Smooth muscle cell (in vitro differentiated cells): Measurements from ENCODE around the gene NPM1. TPM values are rescaled to one million over a fixed set of nuclear protein-coding genes. Genes with fewer than 3 reads are reported as not detected.

Experiments
- DNase-seq: peaks from one replicate; lab custom pipeline; 2025; ENCODE audit not compliant: unreplicated experiment; lab: John Stamatoyannopoulos, UW
- H2AFZ ChIP-seq: fragments of 200-600 bp; sonication (generic); 2 replicates; pipeline ENCODE4 v1.6.0; 2016; ENCODE audit warnings: antibody characterized with exemption, low read depth, mild to moderate bottlenecking
- H3F3A ChIP-seq: fragments of 200-600 bp; sonication (generic); 2 replicates; pipeline ENCODE4 v1.6.0; 2017; ENCODE audit warnings: antibody characterized with exemption, low read depth
- H3K27ac ChIP-seq: fragments of 200-600 bp; sonication (generic); 2 replicates; pipeline ENCODE4 v1.5.1; 2016; ENCODE audit warnings: low read depth, mild to moderate bottlenecking
- H3K27me3 ChIP-seq: fragments of 200-600 bp; sonication (generic); 2 replicates; pipeline ENCODE4 v1.6.1; 2016; ENCODE audit warnings: low read depth, mild to moderate bottlenecking
- H3K36me3 ChIP-seq: fragments of 200-600 bp; sonication (generic); 2 replicates; pipeline ENCODE4 v1.5.1; 2016; ENCODE audit warnings: low read depth
- H3K4me1 ChIP-seq: fragments of 200-600 bp; sonication (generic); 2 replicates; pipeline ENCODE4 v1.5.1; 2016; ENCODE audit warnings: low read depth
- H3K4me2 ChIP-seq: fragments of 200-600 bp; sonication (generic); 2 replicates; pipeline ENCODE4 v1.6.0; 2016; ENCODE audit warnings: mild to moderate bottlenecking
- H3K4me3 ChIP-seq: fragments of 200-600 bp; sonication (generic); 2 replicates; pipeline ENCODE4 v1.5.1; 2016; ENCODE audit warnings: mild to moderate bottlenecking
- H3K79me2 ChIP-seq: fragments of 200-600 bp; sonication (generic); 2 replicates; pipeline ENCODE4 v1.6.0; 2016; ENCODE audit warnings: low read depth, mild to moderate bottlenecking
- H3K9ac ChIP-seq: fragments of 200-600 bp; sonication (generic); 2 replicates; pipeline ENCODE4 v1.6.0; 2016; ENCODE audit warnings: low read depth
- H3K9me3 ChIP-seq: fragments of 200-600 bp; sonication (generic); replicated peaks from 2 replicates; pipeline ENCODE4 v1.5.1; 2016; ENCODE audit warnings: low read depth
- H4K20me1 ChIP-seq: fragments of 200-600 bp; sonication (generic); 2 replicates; pipeline ENCODE4 v1.6.0; 2016; ENCODE audit warnings: low read depth
- CTCF ChIP-seq: fragments of 200-600 bp; sonication (generic); IDR thresholded peaks from 2 replicates; pipeline ENCODE4 v1.5.1; 2017; ENCODE audit warnings: borderline replicate concordance, mild to moderate bottlenecking, antibody characterized with exemption; ENCODE audit not compliant: insufficient read depth, poor library complexity, severe bottlenecking
- WGBS: methylation state at CpG from one replicate; pipeline ENCODE4 v1.1.7; 2016; ENCODE audit warnings: low lambda C conversion rate; 5-methylcytosine and 5-hydroxymethylcytosine counted together
- polyA plus RNA-seq: library from polyadenylated mRNA; unstranded; fragments of >200 nt; fragmentation: Nextera tagmentation; extraction: Ambion mirVana; gene quantifications from 2 replicates; pipeline ENCODE4 v1.2.1, GENCODE V29; 2016
- total RNA-seq: library from RNA; depleted of rRNA; stranded (reverse); fragments of >200 nt; gene quantifications from 2 replicates; pipeline ENCODE4 v1.2.3, GENCODE V29; 2014

NPM1 gene
- total and polyA plus RNA-seq, 2 experiments from 2014 or later, result 330 to 2,459 TPM

GRCh38 chr5:171407234-171407633 is 19.6 kb downstream of the NPM1 start:
- no peaks in the 10 kb centered on the region for H3K27me3 ChIP-seq
- H3K4me1 ChIP-seq, result no peaks in the 10 kb centered on the region
- peaks cover 79% of the 10 kb centered on the region for H4K20me1 ChIP-seq
- H3K4me2 ChIP-seq, result no peak overlapping the region
- no peak for DNase-seq
- no peak overlapping the region for H2AFZ ChIP-seq
- H3K9ac ChIP-seq, result no peak overlapping the region
- H3K36me3 ChIP-seq, result peaks cover 13% of the 10 kb centered on the region
- 91% methylated on average over 4 of the region's 4 CpGs for WGBS
- H3K79me2 ChIP-seq, result peaks cover 57% of the 10 kb centered on the region
- H3K27ac ChIP-seq, result no peak overlapping the region
- H3K4me3 ChIP-seq, result no peak overlapping the region
- H3K9me3 ChIP-seq, result no peaks in the 10 kb centered on the region
- H3F3A ChIP-seq, result peaks cover 28% of the 10 kb centered on the region
- TF ChIP-seq CTCF, result no peak

DNA sequence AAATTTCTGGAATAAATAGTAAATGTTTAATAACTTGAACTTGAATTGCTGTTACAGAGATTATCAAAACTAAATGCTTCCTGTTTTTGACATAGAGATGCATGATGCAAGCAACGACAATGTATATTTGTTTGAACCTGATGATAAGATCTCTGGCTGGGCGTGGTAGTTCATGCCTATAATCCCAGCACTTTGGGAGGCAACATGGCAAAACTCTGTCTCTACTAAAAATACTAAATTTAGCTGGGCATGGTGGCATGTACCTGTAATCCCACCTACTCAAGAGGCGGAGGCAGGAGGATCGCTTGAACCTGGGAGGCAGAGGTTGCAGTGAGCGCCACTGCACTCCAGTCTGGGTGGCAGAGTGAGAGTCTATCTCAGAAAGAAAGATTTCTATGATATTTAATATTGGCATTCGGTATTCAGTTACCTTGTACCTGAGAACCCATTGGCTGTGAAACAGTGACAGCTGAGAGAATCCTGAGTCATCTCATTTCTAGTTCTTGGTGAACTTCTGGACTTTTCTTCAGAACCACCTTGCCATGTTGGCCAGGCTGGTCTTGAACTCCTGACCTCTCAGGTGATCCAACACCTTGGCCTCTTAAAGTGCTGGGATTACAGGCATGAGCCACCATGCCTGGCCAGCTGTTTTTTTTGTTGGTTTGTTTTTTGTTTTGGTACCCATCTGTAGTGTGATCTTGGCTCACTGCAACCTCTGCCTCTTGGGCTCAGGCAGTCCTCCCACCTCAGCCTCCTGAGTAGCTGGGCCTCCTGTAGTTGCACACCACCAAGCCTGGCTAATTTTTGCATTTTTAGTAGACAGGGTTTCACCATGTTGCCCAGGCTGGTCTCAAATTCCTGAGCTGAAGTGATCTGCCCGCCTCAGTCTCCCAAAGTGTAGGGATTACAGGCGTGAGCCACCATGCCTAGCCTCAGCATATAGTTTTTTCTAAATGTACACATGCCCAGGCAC is 21.8 kb downstream of the NPM1 start:
- Histone ChIP-seq H4K20me1 (peaks cover 99% of the 10 kb centered on the region), H3F3A (peaks cover 39% of the 10 kb centered on the region), H2AFZ (no peak overlapping the region), H3K79me2 (peaks cover 57% of the 10 kb centered on the region), H3K27ac (no peak overlapping the region), H3K4me1 (no peaks in the 10 kb centered on the region), H3K4me3 (no peak overlapping the region), H3K9me3 (no peaks in the 10 kb centered on the region), H3K36me3 (peaks cover 14% of the 10 kb centered on the region), H3K4me2 (no peak overlapping the region), H3K27me3 (no peaks in the 10 kb centered on the region), H3K9ac (no peak overlapping the region)
- TF ChIP-seq CTCF, result no peak
- WGBS, result 93% methylated on average over 8 of the region's 8 CpGs
- DNase-seq, result no peak

DNA sequence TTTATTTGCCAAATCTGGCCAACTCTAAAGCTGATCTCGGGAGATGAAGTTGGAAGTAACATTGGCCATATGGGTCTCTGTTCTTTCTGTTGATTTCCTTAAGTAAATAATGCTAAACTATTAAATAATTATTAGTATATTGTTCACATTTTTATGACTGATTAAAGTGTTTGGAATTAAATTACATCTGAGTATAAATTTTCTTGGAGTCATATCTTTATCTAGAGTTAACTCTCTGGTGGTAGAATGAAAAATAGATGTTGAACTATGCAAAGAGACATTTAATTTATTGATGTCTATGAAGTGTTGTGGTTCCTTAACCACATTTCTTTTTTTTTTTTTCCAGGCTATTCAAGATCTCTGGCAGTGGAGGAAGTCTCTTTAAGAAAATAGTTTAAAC is 22.5 kb downstream of the NPM1 start:
- WGBS, result 51% methylated on average over 1 of the region's 1 CpG
- H3K4me1 ChIP-seq, result no peaks in the 10 kb centered on the region
- no peaks in the 10 kb centered on the region for H3K9me3 ChIP-seq
- no peak for TF ChIP-seq CTCF
- peaks cover 99% of the 10 kb centered on the region for H4K20me1 ChIP-seq
- H2AFZ ChIP-seq, result no peak overlapping the region
- peaks cover 39% of the 10 kb centered on the region for H3F3A ChIP-seq
- H3K9ac ChIP-seq, result no peak overlapping the region
- no peak overlapping the region for H3K4me2 ChIP-seq
- H3K4me3 ChIP-seq, result no peak overlapping the region
- no peak for DNase-seq
- no peaks in the 10 kb centered on the region for H3K27me3 ChIP-seq
- no peak overlapping the region for H3K27ac ChIP-seq
- peaks cover 14% of the 10 kb centered on the region for H3K36me3 ChIP-seq
- H3K79me2 ChIP-seq, result peaks cover 52% of the 10 kb centered on the region
